ENCODE measurements around the gene COL23A1.

DNA sequence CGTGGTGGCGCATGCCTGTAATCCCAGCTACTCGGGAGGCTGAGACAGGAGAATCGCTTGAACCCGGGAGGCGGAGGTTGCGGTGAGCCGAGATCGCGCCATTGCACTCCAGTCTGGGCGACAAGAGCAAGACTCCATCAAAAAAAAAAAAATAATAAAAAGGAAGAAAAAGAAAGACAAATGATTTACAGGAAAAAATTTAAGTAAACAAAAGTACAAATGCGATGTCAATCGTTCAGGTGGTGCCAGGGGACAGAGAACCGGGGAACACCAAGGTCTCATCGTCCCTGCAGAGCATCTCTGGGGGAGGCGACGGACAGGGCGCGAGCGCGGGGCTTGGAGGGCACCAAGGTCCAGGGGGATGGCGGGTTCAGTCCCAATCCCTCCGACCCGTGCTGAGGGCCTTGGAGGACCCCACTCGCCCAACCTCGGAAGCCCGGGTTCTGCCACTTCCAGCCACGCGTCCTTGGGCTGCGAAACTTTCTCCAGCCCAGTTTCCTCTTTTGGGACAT is 386.5 kb downstream of the COL23A1 start:
- TF ChIP-seq EZH2 (IDR thresholded peaks at IDR 0.05; ENCODE audit: low read depth, low read length, severe bottlenecking) = no peak
- TF ChIP-seq, protein P1, sequence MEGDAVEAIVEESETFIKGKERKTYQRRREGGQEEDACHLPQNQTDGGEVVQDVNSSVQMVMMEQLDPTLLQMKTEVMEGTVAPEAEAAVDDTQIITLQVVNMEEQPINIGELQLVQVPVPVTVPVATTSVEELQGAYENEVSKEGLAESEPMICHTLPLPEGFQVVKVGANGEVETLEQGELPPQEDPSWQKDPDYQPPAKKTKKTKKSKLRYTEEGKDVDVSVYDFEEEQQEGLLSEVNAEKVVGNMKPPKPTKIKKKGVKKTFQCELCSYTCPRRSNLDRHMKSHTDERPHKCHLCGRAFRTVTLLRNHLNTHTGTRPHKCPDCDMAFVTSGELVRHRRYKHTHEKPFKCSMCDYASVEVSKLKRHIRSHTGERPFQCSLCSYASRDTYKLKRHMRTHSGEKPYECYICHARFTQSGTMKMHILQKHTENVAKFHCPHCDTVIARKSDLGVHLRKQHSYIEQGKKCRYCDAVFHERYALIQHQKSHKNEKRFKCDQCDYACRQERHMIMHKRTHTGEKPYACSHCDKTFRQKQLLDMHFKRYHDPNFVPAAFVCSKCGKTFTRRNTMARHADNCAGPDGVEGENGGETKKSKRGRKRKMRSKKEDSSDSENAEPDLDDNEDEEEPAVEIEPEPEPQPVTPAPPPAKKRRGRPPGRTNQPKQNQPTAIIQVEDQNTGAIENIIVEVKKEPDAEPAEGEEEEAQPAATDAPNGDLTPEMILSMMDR (IDR thresholded peaks at IDR 0.05; ENCODE audit: control extremely low read depth in 1 of 3, insufficient read depth in 1 of 3, low read depth in 1 of 3, low read length in 3 of 3) = no peak
- no peak for TF ChIP-seq JUN (IDR thresholded peaks at IDR 0.05; ENCODE audit: low read depth, low read length)
- no peak for TF ChIP-seq POLR2A (IDR thresholded peaks at IDR 0.05; ENCODE audit: control extremely low read depth in 1 of 2, low read depth in 2 of 2, low read length in 2 of 2)
- TF ChIP-seq PHF8 (conservative IDR thresholded peaks at IDR 0.05; ENCODE audit: low read depth, low read length) = no peak; the same call in 1 of the 2 replicates
- TF ChIP-seq NRF1 (IDR thresholded peaks at IDR 0.05; ENCODE audit: low read depth, low read length) = no peak
- no peak for TF ChIP-seq CEBPB (IDR thresholded peaks at IDR 0.05; ENCODE audit: low read depth, low read length)

All from H1 (cell line).